Stimulated activated memory B cell treated with anti-CD40 and anti-IgM and Interleukin-4, amounts not matched to agents 10 μg/mL and 1 μg/mL and 100 μg/mL, for 72 hours (primary cell): ENCODE data around the gene TSTD1.
"Not testable (repeated sequence)": the region's sequence is repeated elsewhere in the genome, so short reads cannot be mapped to it uniquely, and the experiment has no call there.

Source experiments
- ATAC-seq: fragments of 150-1000 bp; cut with Tn5 transposase; 2 replicates; pipeline ENCODE4 v1.10.0; 2021
- H3K27ac Mint-ChIP-seq: one replicate; pipeline ENCODE4 v1.8.0; 2022; ENCODE audit warnings: mild to moderate bottlenecking, mixed read lengths
- H3K27me3 Mint-ChIP-seq: one replicate; pipeline ENCODE4 v1.8.0; 2022; ENCODE audit warnings: mixed read lengths
- H3K36me3 Mint-ChIP-seq: one replicate; pipeline ENCODE4 v1.8.0; 2022; ENCODE audit warnings: mixed read lengths
- H3K4me1 Mint-ChIP-seq: one replicate; pipeline ENCODE4 v1.8.0; 2022; ENCODE audit warnings: mixed read lengths
- H3K4me3 Mint-ChIP-seq: one replicate; pipeline ENCODE4 v1.8.0; 2022; ENCODE audit warnings: mild to moderate bottlenecking, moderate library complexity, mixed read lengths
- H3K9me3 Mint-ChIP-seq: one replicate; pipeline ENCODE4 v1.8.0; 2022; ENCODE audit warnings: mixed read lengths

TSTD1 gene

GRCh38 chr1:161012420-161012819 lies 26.3 kb downstream of the TSTD1 start:
- no peak for ATAC-seq
- Mint-ChIP-seq H3K9me3 (no peaks in the 10 kb centered on the region), H3K36me3 (no peaks in the 10 kb centered on the region), H3K4me3 (no peak overlapping the region), H3K4me1 (peaks cover 25% of the 10 kb centered on the region), H3K27me3 (no peaks in the 10 kb centered on the region), H3K27ac (peak overlapping the region; percentile 59)

DNA sequence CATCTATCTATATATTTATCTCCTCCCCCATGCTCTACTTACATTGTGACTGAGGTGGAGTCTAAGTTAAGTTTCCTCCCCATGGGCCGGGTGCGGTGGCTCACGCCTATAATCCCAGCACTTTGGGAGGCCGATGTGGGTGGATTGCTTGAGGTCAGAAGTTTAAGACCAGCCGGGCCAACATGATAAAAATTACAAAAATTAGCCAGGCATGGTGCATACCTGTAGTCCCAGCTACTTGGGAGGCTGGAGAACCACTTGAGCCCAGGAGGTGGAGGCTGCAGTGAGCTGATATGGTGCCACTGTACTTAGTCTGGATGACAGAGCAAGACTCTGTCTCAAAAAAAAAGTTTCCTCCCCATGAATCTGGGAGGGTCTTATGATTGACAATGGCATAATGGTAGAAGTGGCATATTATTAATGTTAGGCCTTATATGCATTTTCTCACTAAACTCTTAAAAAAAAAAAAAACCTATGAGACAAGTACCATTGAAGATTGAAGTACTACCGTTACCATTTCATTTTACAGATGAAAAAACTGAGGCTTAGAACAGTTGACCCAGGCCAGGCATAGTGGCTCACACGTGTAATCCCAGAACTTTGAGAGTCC lies 29.1 kb downstream of the TSTD1 start:
- no peaks in the 10 kb centered on the region for H3K9me3 Mint-ChIP-seq
- H3K36me3 Mint-ChIP-seq, result no peaks in the 10 kb centered on the region
- H3K4me3 Mint-ChIP-seq, result no peak overlapping the region
- H3K4me1 Mint-ChIP-seq, result peaks cover 19% of the 10 kb centered on the region
- no peak for ATAC-seq
- no peak overlapping the region for H3K27ac Mint-ChIP-seq
- H3K27me3 Mint-ChIP-seq, result no peaks in the 10 kb centered on the region

DNA sequence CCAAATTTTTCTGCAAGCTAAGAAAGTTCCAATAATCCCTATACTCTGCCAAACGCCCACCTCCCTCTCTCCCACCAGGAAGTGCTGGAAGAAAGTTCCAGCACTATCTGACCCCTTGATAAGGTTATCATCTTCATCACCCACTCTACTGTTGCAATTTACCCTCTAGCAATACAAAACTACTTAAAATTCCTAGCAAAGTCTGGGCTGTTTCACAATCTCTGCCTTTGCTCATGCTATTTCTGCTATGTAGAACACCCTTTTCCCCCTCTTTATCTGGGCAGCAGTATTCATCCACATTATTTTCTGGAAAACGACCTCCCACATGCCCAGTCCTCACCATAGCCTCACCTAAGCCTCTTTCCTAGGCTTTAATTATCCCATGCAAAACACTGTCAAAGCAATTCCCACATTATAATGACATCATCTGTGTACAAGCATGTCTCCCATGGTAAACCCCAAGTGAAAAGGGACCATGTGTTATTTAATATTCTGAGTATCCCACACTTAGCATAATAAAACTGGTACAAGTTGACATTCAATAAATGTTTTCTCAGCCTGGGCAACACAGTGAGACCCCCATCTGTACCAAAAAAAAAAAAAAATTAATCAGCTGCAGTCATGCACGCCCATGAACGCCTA lies 29.8 kb downstream of the TSTD1 start:
- Mint-ChIP-seq H3K4me1 (peaks cover 16% of the 10 kb centered on the region), H3K4me3 (no peak overlapping the region), H3K27ac (no peak overlapping the region)

GRCh38 chr1:161007369-161007768 lies 31.4 kb downstream of the TSTD1 start:
- Mint-ChIP-seq H3K27me3 (no peaks in the 10 kb centered on the region), H3K9me3 (no peaks in the 10 kb centered on the region), H3K4me3 (no peak overlapping the region), H3K4me1 (peaks cover 5% of the 10 kb centered on the region), H3K27ac (no peak overlapping the region), H3K36me3 (no peaks in the 10 kb centered on the region)
- no peak for ATAC-seq

More for the DNA sequence above, 29.8 kb downstream of the TSTD1 start:
- Mint-ChIP-seq H3K9me3 (no peaks in the 10 kb centered on the region), H3K27me3 (no peaks in the 10 kb centered on the region), H3K36me3 (no peaks in the 10 kb centered on the region)
- no peak for ATAC-seq

GRCh38 chr1:161006563-161006962 lies 32.2 kb downstream of the TSTD1 start:
- no peak overlapping the region for H3K27ac Mint-ChIP-seq
- no peaks in the 10 kb centered on the region for H3K9me3 Mint-ChIP-seq
- no peaks in the 10 kb centered on the region for H3K27me3 Mint-ChIP-seq
- ATAC-seq, result no peak
- no peak overlapping the region for H3K4me3 Mint-ChIP-seq
- peaks cover 3% of the 10 kb centered on the region for H3K4me1 Mint-ChIP-seq
- no peaks in the 10 kb centered on the region for H3K36me3 Mint-ChIP-seq

DNA sequence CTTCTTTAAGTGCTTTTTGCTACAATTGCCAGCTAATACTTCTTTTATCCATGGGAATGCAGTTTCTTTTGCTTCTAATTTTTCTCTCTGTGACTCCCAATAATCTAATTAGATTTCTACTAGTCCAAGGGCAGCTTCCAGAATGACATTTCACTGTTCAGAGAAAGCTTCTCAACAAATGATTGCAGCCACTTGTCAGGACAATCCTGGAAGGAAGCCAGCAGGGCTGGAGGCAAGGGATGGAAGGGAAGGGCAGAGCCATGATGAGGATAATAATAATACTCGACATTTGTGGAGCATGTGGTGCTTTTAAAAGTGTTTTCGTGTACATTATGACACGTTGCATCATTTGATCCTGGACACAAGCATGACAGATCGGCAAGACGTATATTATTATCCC lies 37.2 kb downstream of the TSTD1 start:
- no peaks in the 10 kb centered on the region for H3K9me3 Mint-ChIP-seq

DNA sequence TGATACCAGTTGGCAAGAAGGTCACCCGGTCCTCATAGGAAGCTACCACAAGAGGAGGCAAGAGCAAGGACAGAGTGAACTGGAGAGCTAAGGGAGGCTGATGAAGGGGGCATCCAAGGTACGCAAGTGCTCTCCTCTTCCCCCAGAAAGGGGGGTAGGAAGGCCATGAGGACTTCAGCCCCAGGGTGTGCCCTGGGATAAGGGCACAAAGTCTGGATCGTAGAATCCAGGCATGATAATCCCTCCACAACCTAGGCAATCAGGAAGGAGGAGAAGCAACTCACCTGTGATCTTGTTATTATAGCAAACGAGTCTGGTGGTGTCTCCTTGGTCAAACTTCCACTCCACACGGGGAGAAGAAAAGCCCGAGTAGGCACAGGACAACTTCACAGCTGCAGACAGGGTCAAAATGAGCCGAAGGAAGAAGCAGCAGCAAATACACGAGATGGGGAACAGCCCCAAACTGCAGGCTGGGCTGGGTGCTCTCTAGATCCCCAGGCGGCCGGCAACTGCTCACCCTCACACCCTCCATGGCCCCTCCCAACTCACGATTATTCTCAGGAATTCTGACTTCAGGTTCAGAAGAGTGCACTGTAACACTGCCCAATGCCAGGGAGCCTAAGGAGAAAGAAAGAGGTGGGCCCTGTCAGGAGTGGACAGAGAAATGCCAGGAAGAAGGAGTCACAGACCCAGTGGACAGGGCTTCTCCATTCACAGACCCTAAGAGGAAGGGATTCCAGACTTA lies 37.9 kb downstream of the TSTD1 start:
- H3K4me1 Mint-ChIP-seq, result peaks cover 17% of the 10 kb centered on the region
- no peaks in the 10 kb centered on the region for H3K27me3 Mint-ChIP-seq
- H3K36me3 Mint-ChIP-seq, result peaks cover 16% of the 10 kb centered on the region
- peak overlapping the region; percentile 46 for H3K27ac Mint-ChIP-seq
- no peak overlapping the region for H3K4me3 Mint-ChIP-seq
- H3K9me3 Mint-ChIP-seq, result no peaks in the 10 kb centered on the region
- no peak for ATAC-seq

More for the DNA sequence above, 37.2 kb downstream of the TSTD1 start:
- ATAC-seq, result no peak
- Mint-ChIP-seq H3K4me1 (peaks cover 17% of the 10 kb centered on the region), H3K4me3 (no peak overlapping the region), H3K27ac (peak overlapping the region; percentile 46), H3K36me3 (peaks cover 16% of the 10 kb centered on the region), H3K27me3 (no peaks in the 10 kb centered on the region)

GRCh38 chr1:160999376-160999775 lies 39.4 kb downstream of the TSTD1 start:
- Mint-ChIP-seq H3K4me3 (no peak overlapping the region), H3K36me3 (peaks cover 16% of the 10 kb centered on the region), H3K27me3 (no peaks in the 10 kb centered on the region), H3K4me1 (peaks cover 17% of the 10 kb centered on the region), H3K27ac (no peak overlapping the region), H3K9me3 (no peaks in the 10 kb centered on the region)
- ATAC-seq, result peak; percentile 67

GRCh38 chr1:160997323-160998038 lies 41.3 kb downstream of the TSTD1 start:
- no peaks in the 10 kb centered on the region for H3K9me3 Mint-ChIP-seq
- peaks cover 16% of the 10 kb centered on the region for H3K36me3 Mint-ChIP-seq
- no peak overlapping the region for H3K4me3 Mint-ChIP-seq
- peak; percentile 77 for ATAC-seq
- H3K4me1 Mint-ChIP-seq, result peaks cover 17% of the 10 kb centered on the region
- H3K27ac Mint-ChIP-seq, result peak overlapping the region; percentile 57
- H3K27me3 Mint-ChIP-seq, result no peaks in the 10 kb centered on the region

DNA sequence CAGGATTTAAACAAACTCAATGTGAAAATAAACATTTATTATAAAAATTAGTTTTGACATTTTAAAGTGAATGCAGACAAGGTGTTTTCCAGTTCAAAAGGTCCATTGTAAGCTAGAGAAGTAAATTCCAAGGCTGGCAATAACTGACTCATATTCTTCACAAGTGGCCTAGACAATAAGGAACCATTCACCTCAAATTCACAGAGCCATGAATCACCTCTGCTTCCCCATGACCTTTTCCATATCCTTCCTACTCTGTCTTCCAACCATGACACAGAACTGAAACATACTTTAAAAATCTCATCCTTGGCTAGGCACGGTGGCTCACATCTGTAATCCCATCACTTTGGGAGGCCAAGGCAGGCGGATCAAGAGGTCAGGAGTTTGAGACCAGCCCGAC lies 42.6 kb downstream of the TSTD1 start:
- H3K36me3 Mint-ChIP-seq, result peaks cover 16% of the 10 kb centered on the region
- ATAC-seq, result peak; percentile 57
- H3K4me1 Mint-ChIP-seq, result peaks cover 10% of the 10 kb centered on the region
- H3K4me3 Mint-ChIP-seq, result no peak overlapping the region
- no peak overlapping the region for H3K27ac Mint-ChIP-seq
- H3K27me3 Mint-ChIP-seq, result no peaks in the 10 kb centered on the region
- H3K9me3 Mint-ChIP-seq, result no peaks in the 10 kb centered on the region

- no peaks in the 10 kb centered on the region for H3K27me3 Mint-ChIP-seq
- ATAC-seq, result no peak
Observed at GRCh38 chr1:160993544-160994193, 45.1 kb downstream of the TSTD1 start.

GRCh38 chr1:160992036-160992435 lies 46.7 kb downstream of the TSTD1 start:
- H3K4me3 Mint-ChIP-seq, result not testable (repeated sequence)

More at GRCh38 chr1:160993544-160994193, 45.1 kb downstream of the TSTD1 start:
- H3K4me3 Mint-ChIP-seq, result no peak overlapping the region
- H3K36me3 Mint-ChIP-seq, result no peaks in the 10 kb centered on the region
- H3K9me3 Mint-ChIP-seq, result no peaks in the 10 kb centered on the region
- peaks cover 18% of the 10 kb centered on the region for H3K4me1 Mint-ChIP-seq
- no peak overlapping the region for H3K27ac Mint-ChIP-seq

More at GRCh38 chr1:160992036-160992435, 46.7 kb downstream of the TSTD1 start:
- not testable (repeated sequence) for H3K9me3 Mint-ChIP-seq, ATAC-seq, H3K27ac Mint-ChIP-seq, H3K36me3 Mint-ChIP-seq, H3K27me3 Mint-ChIP-seq
- peaks cover 11% of the 10 kb centered on the region for H3K4me1 Mint-ChIP-seq
